Panc1 (cell line): ENCODE measurements around the gene DTNB.

Source experiments
- POLR2AphosphoS5 ChIP-seq: IDR thresholded peaks from 2 replicates; pipeline ENCODE4 v1.6.1; 2012; ENCODE audit warnings: mild to moderate bottlenecking, low read depth, low read length, moderate library complexity
- TF ChIP-seq, protein P1 (sequence below): fragments of 450-650 bp; IDR thresholded peaks from 2 replicates; pipeline ENCODE4 v1.5.1; 2017; ENCODE audit warnings: mild to moderate bottlenecking

DNA sequence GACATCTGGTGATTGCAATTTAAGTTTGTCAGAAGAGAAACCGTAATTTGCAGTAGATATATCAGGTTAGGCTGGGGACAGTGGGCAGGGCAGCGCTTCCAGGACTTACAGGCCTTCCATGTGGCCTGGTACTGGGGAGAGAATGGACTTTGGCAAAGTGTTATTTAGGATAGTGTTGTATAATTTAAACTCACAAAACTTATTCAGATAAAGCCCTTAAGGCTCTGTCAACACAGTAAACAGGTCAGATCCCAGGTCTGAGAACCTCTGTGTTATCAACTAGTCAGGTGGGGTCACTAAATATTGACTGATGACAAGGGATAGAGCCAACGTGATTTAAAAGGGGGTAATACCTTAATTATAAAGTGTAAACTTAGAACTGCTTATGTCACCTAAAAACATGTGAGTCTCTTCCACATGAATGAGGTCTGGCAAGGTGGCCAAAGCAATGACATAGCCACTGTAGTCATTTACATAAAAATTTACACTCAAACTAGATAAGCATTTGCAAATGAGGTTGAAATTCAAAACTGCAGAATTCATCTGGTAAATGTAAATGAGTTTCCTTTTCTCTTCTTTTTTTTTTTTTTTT lies 251.5 kb downstream of the DTNB start:
- TF ChIP-seq, protein P1, sequence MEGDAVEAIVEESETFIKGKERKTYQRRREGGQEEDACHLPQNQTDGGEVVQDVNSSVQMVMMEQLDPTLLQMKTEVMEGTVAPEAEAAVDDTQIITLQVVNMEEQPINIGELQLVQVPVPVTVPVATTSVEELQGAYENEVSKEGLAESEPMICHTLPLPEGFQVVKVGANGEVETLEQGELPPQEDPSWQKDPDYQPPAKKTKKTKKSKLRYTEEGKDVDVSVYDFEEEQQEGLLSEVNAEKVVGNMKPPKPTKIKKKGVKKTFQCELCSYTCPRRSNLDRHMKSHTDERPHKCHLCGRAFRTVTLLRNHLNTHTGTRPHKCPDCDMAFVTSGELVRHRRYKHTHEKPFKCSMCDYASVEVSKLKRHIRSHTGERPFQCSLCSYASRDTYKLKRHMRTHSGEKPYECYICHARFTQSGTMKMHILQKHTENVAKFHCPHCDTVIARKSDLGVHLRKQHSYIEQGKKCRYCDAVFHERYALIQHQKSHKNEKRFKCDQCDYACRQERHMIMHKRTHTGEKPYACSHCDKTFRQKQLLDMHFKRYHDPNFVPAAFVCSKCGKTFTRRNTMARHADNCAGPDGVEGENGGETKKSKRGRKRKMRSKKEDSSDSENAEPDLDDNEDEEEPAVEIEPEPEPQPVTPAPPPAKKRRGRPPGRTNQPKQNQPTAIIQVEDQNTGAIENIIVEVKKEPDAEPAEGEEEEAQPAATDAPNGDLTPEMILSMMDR: no peak
- no peak for TF ChIP-seq POLR2AphosphoS5
